ENCODE results near the gene HERC4.

HERC4 gene, protein sequence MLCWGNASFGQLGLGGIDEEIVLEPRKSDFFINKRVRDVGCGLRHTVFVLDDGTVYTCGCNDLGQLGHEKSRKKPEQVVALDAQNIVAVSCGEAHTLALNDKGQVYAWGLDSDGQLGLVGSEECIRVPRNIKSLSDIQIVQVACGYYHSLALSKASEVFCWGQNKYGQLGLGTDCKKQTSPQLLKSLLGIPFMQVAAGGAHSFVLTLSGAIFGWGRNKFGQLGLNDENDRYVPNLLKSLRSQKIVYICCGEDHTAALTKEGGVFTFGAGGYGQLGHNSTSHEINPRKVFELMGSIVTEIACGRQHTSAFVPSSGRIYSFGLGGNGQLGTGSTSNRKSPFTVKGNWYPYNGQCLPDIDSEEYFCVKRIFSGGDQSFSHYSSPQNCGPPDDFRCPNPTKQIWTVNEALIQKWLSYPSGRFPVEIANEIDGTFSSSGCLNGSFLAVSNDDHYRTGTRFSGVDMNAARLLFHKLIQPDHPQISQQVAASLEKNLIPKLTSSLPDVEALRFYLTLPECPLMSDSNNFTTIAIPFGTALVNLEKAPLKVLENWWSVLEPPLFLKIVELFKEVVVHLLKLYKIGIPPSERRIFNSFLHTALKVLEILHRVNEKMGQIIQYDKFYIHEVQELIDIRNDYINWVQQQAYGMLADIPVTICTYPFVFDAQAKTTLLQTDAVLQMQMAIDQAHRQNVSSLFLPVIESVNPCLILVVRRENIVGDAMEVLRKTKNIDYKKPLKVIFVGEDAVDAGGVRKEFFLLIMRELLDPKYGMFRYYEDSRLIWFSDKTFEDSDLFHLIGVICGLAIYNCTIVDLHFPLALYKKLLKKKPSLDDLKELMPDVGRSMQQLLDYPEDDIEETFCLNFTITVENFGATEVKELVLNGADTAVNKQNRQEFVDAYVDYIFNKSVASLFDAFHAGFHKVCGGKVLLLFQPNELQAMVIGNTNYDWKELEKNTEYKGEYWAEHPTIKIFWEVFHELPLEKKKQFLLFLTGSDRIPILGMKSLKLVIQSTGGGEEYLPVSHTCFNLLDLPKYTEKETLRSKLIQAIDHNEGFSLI
- 71.6 to 88.1 (median 78.2) reads per million in 3 donors for total RNA-seq

DNA sequence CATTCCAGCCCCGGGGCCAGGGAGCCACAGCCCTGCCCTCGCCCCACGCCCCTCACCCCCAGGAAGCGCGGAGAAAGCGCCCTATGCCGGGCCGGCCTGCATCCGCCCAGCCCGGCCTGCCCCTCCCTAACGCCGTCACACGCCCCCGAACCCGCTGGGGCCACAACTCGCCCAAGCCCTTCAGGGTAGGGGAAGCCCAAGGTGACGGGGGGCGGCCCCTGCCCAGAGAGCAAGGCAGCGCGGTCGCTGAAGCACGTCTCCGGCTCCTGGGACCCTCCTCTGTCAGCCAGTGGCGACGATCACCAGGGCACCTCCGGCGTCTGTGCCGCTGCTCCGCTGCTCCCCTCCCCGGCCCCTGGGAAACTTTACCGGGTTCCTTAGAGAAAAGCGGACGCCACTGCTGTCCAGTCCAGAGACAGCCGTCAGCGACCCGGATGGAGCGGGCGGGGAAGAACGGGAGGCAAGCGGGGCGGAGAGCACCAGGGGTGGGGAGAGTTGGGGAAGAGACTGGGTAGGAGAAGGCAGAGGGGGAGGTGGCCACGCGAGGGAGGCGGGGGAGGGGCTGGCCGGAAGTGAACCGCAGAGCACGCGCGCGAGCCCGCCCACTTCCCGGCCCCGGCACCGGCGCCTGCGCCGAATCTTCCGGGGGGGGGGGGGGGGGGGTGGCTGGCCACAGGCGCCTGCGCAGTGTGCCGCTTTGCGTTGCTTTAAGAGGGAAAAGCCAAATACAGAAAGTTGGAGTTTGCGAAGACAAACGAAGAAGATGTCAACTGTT is at the start of gene HERC4:
Gene HERC4, minus strand, starts transcription at position 509 of the 775 bp plus-strand sequence. CDS start 2,175 bp downstream, outside the sequence.
- H3K4me1 ChIP-seq (ENCODE audit: control insufficient read depth, insufficient read depth, low read length, poor library complexity, severe bottlenecking): peaks cover 8% of the 10 kb centered on the region
- H3K36me3 ChIP-seq (ENCODE audit: control insufficient read depth, insufficient read depth, low read length): no peaks in the 10 kb centered on the region
- H3K27me3 ChIP-seq (replicated peaks; ENCODE audit: control insufficient read depth, insufficient read depth, low read length, poor library complexity, severe bottlenecking): no peaks in the 10 kb centered on the region
- peak within 1 kb of the TSS; percentile 98 for H3K27ac ChIP-seq (ENCODE audit: insufficient read depth, low read length, poor library complexity, severe bottlenecking)
- DNase-seq: peak; percentile 86 to 88 (median 87)
- no peaks in the 10 kb centered on the region for H3K9me3 ChIP-seq (ENCODE audit: control insufficient read depth, low read length)
- peak within 1 kb of the TSS; percentile 97 for H3K4me3 ChIP-seq (ENCODE audit: insufficient read depth, low read depth, low read length, poor library complexity, severe bottlenecking)

DNA sequence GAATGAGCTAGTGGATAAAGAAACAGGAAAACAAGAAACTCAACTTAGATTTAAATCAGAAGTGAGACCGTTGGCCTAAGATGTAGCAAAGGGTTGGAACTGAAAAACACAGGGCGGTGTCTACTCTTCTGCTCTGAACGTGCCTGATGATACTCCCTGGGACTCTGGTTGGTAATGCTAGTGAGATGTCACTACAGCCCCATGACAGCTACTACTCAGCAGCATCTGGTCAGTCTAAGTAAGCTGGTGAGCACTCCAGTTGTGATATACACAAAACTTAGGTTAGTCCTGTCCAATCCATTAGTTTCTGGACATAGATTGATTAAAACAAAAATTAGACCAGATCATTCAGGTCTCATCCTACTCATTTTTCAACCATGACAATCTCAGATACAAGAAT is 49.6 kb upstream of the HERC4 start:
- Histone ChIP-seq H3K27me3 (replicated peaks; ENCODE audit: control insufficient read depth, insufficient read depth, low read length, poor library complexity, severe bottlenecking) (no peaks in the 10 kb centered on the region), H3K27ac (ENCODE audit: insufficient read depth, low read length, poor library complexity, severe bottlenecking) (no peak overlapping the region), H3K36me3 (ENCODE audit: control insufficient read depth, insufficient read depth, low read length) (no peaks in the 10 kb centered on the region), H3K4me1 (ENCODE audit: control insufficient read depth, insufficient read depth, low read length, poor library complexity, severe bottlenecking) (no peaks in the 10 kb centered on the region), H3K4me3 (ENCODE audit: insufficient read depth, low read depth, low read length, poor library complexity, severe bottlenecking) (no peak overlapping the region), H3K9me3 (ENCODE audit: control insufficient read depth, low read length) (no peaks in the 10 kb centered on the region)
- DNase-seq: no peak

DNA sequence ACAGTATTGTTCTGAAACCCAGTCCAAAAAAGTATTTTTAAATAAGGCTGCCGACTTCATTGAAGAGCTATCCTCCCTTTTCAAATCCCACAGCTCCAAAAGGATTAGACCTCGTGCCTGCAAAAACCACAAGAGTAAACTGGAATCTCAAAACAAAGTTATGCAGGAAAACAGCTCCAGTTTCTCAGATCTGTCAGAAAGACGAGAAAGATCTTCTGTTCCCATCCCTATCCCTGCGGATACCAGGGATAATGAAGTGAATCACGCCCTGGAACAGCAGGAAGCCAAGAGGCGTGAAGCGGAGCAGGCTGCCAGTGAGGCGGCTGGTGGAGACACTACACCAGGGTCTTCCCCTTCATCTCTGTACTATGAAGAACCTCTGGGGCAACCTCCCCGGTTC is 46.8 kb upstream of the HERC4 start:
- Histone ChIP-seq H3K4me3 (ENCODE audit: insufficient read depth, low read depth, low read length, poor library complexity, severe bottlenecking) (no peak overlapping the region), H3K4me1 (ENCODE audit: control insufficient read depth, insufficient read depth, low read length, poor library complexity, severe bottlenecking) (no peaks in the 10 kb centered on the region), H3K27ac (ENCODE audit: insufficient read depth, low read length, poor library complexity, severe bottlenecking) (no peak overlapping the region), H3K9me3 (ENCODE audit: control insufficient read depth, low read length) (no peaks in the 10 kb centered on the region), H3K36me3 (ENCODE audit: control insufficient read depth, insufficient read depth, low read length) (no peaks in the 10 kb centered on the region), H3K27me3 (replicated peaks; ENCODE audit: control insufficient read depth, insufficient read depth, low read length, poor library complexity, severe bottlenecking) (no peaks in the 10 kb centered on the region)
- DNase-seq: no peak

DNA sequence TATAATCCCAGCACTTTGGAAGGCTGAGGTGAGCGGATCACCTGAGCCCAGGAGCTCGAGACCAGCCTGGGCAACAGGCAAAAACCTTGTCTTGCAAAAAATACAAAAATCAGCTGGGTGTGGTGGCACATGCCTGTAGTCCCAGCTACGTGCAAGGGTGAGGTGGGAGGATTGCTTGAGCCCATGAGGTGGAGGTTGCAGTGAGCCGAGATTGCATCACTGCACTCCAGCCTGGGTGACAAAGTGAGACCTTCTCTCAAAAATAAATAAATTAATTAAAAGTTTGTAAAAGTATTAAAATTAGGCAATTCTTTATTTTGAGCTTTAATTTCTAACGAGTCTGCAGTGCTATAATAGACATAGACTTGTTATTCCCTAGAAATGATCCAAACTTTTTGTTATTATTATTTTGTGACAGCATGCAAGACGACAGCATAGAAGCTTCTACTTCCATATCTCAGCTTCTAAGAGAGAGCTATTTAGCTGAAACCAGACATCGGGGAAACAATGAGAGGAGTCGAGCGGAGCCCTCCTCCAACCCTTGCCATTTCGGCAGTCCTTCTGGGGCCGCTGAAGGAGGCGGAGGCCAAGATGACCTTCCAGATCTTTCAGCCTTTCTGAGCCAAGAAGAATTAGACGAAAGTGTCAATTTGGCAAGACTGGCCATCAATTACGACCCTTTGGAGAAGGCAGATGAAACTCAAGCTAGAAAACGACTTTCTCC is 46.1 kb upstream of the HERC4 start:
- no peaks in the 10 kb centered on the region for H3K27me3 ChIP-seq (replicated peaks; ENCODE audit: control insufficient read depth, insufficient read depth, low read length, poor library complexity, severe bottlenecking)
- H3K36me3 ChIP-seq (ENCODE audit: control insufficient read depth, insufficient read depth, low read length): no peaks in the 10 kb centered on the region
- H3K9me3 ChIP-seq (ENCODE audit: control insufficient read depth, low read length): no peaks in the 10 kb centered on the region
- no peak overlapping the region for H3K27ac ChIP-seq (ENCODE audit: insufficient read depth, low read length, poor library complexity, severe bottlenecking)
- DNase-seq: no peak
- H3K4me1 ChIP-seq (ENCODE audit: control insufficient read depth, insufficient read depth, low read length, poor library complexity, severe bottlenecking): no peaks in the 10 kb centered on the region
- H3K4me3 ChIP-seq (ENCODE audit: insufficient read depth, low read depth, low read length, poor library complexity, severe bottlenecking): no peak overlapping the region

DNA sequence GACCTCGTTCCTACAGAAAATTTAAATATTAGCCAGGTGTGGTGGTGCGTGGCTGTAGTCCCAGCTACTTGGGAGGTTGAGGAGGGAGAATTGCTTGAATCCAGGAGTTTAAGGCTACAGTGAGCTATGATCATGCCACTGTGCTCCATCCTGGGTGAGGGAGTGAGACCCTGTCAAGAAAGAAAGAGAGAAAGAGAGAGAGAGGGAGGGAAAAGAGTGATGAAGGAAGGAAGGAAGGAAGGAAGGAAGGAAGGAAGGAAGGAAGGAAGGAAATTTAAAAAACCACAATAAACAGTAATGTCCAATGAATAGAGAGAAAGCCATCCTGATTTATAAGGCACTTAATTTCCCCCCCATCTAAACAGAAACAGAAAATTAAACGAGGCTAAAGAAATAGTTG is 43.6 kb upstream of the HERC4 start:
- H3K9me3 ChIP-seq (ENCODE audit: control insufficient read depth, low read length): no peaks in the 10 kb centered on the region
- H3K27ac ChIP-seq (ENCODE audit: insufficient read depth, low read length, poor library complexity, severe bottlenecking): no peak overlapping the region
- no peaks in the 10 kb centered on the region for H3K36me3 ChIP-seq (ENCODE audit: control insufficient read depth, insufficient read depth, low read length)
- H3K27me3 ChIP-seq (replicated peaks; ENCODE audit: control insufficient read depth, insufficient read depth, low read length, poor library complexity, severe bottlenecking): no peaks in the 10 kb centered on the region
- DNase-seq: no peak
- no peaks in the 10 kb centered on the region for H3K4me1 ChIP-seq (ENCODE audit: control insufficient read depth, insufficient read depth, low read length, poor library complexity, severe bottlenecking)
- H3K4me3 ChIP-seq (ENCODE audit: insufficient read depth, low read depth, low read length, poor library complexity, severe bottlenecking): no peak overlapping the region

DNA sequence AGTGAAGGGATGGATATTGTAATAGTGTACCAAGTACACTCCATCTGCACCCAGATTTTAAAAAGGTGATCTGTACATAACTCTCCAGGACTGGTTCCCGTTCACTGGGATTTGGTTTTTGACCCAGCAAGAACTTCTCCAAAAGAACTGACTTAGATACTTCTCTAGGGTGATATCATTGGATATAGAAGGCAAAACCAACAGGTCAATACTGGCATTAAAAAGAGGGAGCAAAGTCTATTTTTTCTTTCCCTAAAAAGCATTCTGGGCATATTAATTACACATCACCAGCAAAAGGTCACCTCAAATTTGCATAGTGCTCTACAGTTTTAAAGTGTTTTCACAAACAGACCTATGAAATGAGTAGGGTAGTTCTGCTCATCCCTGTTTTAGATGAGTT is 37.8 kb upstream of the HERC4 start:
- Histone ChIP-seq H3K4me1 (ENCODE audit: control insufficient read depth, insufficient read depth, low read length, poor library complexity, severe bottlenecking) (no peaks in the 10 kb centered on the region), H3K27ac (ENCODE audit: insufficient read depth, low read length, poor library complexity, severe bottlenecking) (no peak overlapping the region), H3K36me3 (ENCODE audit: control insufficient read depth, insufficient read depth, low read length) (no peaks in the 10 kb centered on the region), H3K9me3 (ENCODE audit: control insufficient read depth, low read length) (no peaks in the 10 kb centered on the region), H3K4me3 (ENCODE audit: insufficient read depth, low read depth, low read length, poor library complexity, severe bottlenecking) (no peak overlapping the region), H3K27me3 (replicated peaks; ENCODE audit: control insufficient read depth, insufficient read depth, low read length, poor library complexity, severe bottlenecking) (peaks cover 2% of the 10 kb centered on the region)
- DNase-seq: no peak

DNA sequence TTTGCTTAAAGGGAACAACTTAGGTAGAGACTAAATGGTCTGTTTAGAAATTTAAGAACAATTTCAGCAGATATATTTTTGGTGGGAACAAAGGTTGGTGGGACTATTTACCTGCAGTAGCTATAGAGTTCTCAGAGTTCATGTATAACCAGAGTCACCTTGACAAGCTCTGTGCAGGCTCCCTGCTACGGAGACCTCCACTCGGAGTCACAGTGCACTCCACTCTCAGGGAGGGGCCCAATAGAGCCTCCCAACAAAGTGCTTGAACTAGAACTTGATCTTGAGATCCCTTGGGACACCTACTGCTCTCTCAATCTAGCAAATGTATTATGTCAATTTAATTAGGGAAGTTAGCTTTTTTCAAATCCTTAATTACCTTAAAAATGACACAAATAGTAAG is 36.5 kb upstream of the HERC4 start:
- Histone ChIP-seq H3K4me1 (ENCODE audit: control insufficient read depth, insufficient read depth, low read length, poor library complexity, severe bottlenecking) (no peaks in the 10 kb centered on the region), H3K27me3 (replicated peaks; ENCODE audit: control insufficient read depth, insufficient read depth, low read length, poor library complexity, severe bottlenecking) (peaks cover 2% of the 10 kb centered on the region), H3K4me3 (ENCODE audit: insufficient read depth, low read depth, low read length, poor library complexity, severe bottlenecking) (no peak overlapping the region), H3K36me3 (ENCODE audit: control insufficient read depth, insufficient read depth, low read length) (no peaks in the 10 kb centered on the region), H3K27ac (ENCODE audit: insufficient read depth, low read length, poor library complexity, severe bottlenecking) (no peak overlapping the region), H3K9me3 (ENCODE audit: control insufficient read depth, low read length) (no peaks in the 10 kb centered on the region)
- DNase-seq: no peak

DNA sequence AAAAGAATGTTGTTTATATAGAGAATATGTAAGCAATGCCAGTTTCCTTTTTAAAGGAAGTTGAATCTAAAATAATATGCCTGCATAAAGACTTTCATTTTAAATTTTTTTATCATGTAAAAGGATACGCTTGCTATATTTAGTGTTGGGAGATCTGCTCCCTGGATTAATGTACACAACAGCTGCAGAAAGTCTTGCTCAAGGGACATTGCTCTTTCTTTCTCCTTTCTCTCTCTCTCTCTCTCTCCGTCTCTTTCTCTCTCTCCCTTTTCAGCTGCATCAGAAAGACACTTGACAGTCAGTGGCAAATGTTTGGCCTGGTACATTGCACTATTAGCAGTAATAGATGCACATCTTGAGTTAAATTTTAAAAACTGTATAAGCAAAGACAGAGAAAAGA is 34.9 kb upstream of the HERC4 start:
- H3K36me3 ChIP-seq (ENCODE audit: control insufficient read depth, insufficient read depth, low read length): no peaks in the 10 kb centered on the region
- no peaks in the 10 kb centered on the region for H3K4me1 ChIP-seq (ENCODE audit: control insufficient read depth, insufficient read depth, low read length, poor library complexity, severe bottlenecking)
- no peak overlapping the region for H3K4me3 ChIP-seq (ENCODE audit: insufficient read depth, low read depth, low read length, poor library complexity, severe bottlenecking)
- H3K27me3 ChIP-seq (replicated peaks; ENCODE audit: control insufficient read depth, insufficient read depth, low read length, poor library complexity, severe bottlenecking): peaks cover 2% of the 10 kb centered on the region
- no peak for DNase-seq
- H3K9me3 ChIP-seq (ENCODE audit: control insufficient read depth, low read length): no peaks in the 10 kb centered on the region
- H3K27ac ChIP-seq (ENCODE audit: insufficient read depth, low read length, poor library complexity, severe bottlenecking): no peak overlapping the region

DNA sequence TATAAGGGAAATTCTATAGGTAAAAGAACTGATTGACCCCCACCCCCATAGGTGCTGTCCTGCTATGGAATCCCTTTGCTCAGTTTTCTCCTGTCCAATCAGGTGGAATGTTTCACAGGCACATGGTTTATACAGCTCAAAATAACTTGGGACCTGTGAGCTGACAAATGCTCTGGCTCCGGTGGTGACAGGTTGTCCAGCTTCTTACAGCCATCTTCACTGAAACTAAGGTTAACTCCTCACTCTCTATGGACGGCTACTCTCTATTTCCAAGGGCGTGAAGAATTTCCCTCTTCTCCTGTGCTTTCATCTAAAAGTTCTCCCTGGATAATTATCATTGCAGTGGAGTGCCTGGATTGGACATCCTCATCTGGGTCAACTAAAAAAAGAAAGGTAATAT is 34.2 kb upstream of the HERC4 start, which contains the start of gene MYPN:
Gene MYPN, plus strand, starts transcription at position 158 of the 400 bp plus-strand sequence. CDS start 11,951 bp downstream, outside the sequence.
- DNase-seq: no peak
- Histone ChIP-seq H3K27me3 (replicated peaks; ENCODE audit: control insufficient read depth, insufficient read depth, low read length, poor library complexity, severe bottlenecking) (peaks cover 2% of the 10 kb centered on the region), H3K27ac (ENCODE audit: insufficient read depth, low read length, poor library complexity, severe bottlenecking) (no peak within 1 kb of the TSS), H3K4me1 (ENCODE audit: control insufficient read depth, insufficient read depth, low read length, poor library complexity, severe bottlenecking) (no peaks in the 10 kb centered on the region), H3K4me3 (ENCODE audit: insufficient read depth, low read depth, low read length, poor library complexity, severe bottlenecking) (no peak within 1 kb of the TSS), H3K36me3 (ENCODE audit: control insufficient read depth, insufficient read depth, low read length) (no peaks in the 10 kb centered on the region), H3K9me3 (ENCODE audit: control insufficient read depth, low read length) (no peaks in the 10 kb centered on the region)
